Activated CD8-positive, alpha-beta memory T cell treated with anti-CD3 and anti-CD28 coated beads, Interleukin-2, amount 50 U/mL, for 1 hour (primary cell): Measurements from ENCODE around the gene TGM3.

Experiments used
- DNase-seq: peaks from one replicate; pipeline ENCODE4 v3.0.0-alpha.2; 2020; ENCODE audit errors: extremely low read depth

The TGM3 gene

GRCh38 chr20:2380601-2381000 is 84.8 kb downstream of the TGM3 start, which contains the start of gene TGM6:
TSS of gene TGM6 (plus strand) at chr20:2380901. CDS start at chr20:2380969, 68 bp downstream.
- DNase-seq = no peak

DNA sequence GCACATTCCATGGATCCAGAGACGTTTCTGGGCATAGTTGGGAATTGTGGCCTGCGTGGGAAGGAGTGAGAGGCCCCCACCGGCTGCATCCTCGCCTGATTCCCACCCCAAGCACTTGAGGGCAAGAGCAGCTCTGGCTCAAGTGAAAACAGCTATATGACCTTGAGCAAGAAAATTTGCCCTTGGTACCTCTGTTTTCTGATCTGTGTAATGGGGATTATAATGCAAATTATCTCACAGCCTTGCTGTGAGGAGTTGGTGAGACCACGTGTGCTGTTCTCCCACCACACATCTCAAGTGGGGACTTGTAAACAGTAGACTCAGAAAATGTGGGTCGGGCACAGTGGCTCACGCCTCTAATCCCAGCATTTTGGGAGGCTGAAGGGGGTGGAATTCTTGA is 85.5 kb downstream of the TGM3 start:
- no peak for DNase-seq

GRCh38 chr20:2382833-2383232 is 87.0 kb downstream of the TGM3 start:
- no peak for DNase-seq

DNA sequence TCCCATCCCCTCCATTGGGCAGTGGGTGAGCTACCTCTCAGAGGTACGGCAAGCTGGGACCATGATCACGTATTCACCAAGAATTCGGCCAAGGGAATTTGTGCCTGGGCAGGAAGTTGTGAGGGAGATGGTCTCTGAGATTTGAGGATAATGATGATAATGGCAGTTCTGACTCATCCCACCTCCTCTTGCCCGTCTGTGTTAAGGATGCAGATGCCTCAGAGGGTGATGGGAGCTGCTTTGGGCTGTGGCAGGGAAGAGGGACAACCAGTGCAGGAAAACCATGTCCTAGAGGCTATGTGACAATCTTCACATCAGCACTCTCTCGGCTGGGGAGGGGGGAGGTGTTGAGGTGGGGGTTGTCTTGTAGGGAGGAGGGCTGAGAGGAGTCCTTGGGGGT is 89.2 kb downstream of the TGM3 start:
- DNase-seq = no peak

- DNase-seq = no peak
Observed at GRCh38 chr20:2385496-2385895, 89.7 kb downstream of the TGM3 start.

- DNase-seq = no peak
Observed at GRCh38 chr20:2386516-2387179, 90.8 kb downstream of the TGM3 start.

DNA sequence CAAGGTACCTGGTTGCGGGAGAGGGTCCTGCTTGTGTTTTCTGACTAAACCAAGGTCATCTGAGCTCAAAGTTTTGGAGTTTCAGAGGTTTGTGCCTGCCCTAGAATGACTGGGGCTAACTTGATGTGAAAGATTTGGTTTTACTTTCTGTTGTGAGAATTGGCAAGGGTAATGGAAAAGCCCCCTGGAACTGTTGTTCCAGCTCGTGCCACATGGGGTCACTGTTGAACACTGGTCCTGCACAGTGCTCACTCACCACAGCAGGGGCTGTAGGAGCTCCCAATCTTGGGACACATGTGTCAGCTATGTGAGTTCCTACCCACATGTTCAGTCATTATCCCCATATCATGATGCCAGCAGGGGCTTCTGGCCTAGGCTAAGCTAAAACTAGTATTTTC is 91.4 kb downstream of the TGM3 start:
- DNase-seq = no peak

DNA sequence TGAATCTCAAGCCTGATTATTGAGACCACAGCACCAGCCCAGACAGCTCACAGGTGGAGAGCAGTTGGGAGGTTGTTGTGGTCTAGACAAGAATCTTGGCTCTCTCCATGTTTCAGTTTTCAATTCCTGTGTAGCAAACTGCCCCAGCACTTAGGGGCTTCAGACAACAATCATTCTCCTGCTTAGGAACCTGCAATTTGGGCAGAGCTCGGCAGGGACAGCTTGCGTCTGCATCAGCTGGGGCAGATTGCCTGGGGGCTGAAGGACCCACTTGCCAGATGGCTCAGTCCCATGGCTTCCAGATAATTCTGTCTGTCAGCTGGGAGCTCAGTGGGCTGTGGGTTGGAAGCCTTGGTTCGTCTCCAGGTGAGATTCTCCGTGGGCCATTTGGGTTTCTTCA is 91.8 kb downstream of the TGM3 start:
- DNase-seq = no peak
